GM21825 (cell line): ENCODE data around the gene ASB18.

Source experiments
- ATAC-seq: cut with Tn5 transposase; IDR thresholded peaks from one replicate; pipeline ENCODE4 v1.9.1; 2021; ENCODE audit warnings: mild to moderate bottlenecking, moderate library complexity; ENCODE audit not compliant: unreplicated experiment

Gene ASB18

GRCh38 chr2:236209535-236209934 is 54.7 kb downstream of the ASB18 start:
- ATAC-seq = no peak

DNA sequence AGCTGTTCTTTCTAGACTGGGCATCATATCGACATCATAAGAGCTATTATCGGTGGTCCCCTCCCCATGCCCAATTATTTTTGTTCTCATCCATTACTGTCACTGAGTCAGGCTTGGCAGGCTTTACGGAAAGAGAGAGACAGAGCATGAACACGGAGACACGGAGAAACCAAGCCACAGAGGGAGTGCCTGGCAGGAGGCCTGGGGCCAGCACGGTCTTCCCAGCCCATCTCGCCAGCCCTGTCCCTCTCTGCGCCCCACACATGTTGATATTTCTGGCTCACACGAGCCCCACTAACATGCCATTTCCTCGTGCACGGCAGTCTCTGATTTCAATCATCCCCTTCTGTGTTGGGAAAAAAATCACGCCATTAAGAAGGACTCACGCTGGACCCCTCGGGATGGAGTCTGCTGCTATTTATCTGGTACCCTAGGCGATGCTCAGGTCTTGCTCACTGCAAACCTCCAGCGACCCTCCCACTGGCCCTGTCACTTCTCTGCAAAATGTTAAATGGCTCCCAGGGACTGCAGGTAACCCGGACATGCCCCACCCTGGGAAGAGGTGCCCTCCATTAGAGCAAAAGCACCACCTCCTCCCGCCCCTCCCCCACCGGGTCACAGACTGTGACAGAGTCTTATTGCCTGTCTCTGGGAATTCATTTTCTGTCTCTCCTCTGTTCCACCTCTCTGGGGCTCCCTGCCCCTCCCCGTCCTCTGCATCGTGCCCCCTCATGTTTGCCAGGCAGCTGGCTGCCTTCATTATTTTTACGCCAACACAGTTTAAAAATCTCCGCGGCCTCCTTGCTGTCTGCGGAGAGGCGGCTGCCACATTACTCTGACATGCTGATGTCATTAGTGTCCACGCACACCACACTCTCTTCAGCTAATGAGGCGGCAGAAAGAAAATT is 55.9 kb downstream of the ASB18 start:
- ATAC-seq = no peak

- ATAC-seq = no peak
Observed at GRCh38 chr2:236207472-236207871, 56.7 kb downstream of the ASB18 start.

GRCh38 chr2:236205867-236206645 is 58.1 kb downstream of the ASB18 start:
- no peak for ATAC-seq

DNA sequence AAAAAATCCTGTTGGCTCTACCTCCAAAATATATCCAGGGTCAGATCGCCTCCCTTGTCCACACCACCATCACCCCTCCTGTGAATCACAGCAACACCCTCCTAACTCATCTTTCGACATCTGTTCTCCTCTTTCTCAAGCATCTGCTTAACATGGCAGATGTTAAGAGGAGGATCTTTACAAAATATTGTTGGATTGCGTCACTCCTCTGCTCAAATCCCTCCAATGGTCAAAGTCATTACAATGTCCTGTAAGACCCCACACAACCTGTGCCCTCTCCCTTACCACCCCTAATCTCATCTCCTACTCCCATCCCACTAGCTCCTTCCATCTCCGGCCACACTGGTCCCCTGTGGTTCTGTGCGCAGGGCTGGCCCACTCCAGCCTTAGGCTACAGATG is 59.3 kb downstream of the ASB18 start:
- ATAC-seq = no peak

DNA sequence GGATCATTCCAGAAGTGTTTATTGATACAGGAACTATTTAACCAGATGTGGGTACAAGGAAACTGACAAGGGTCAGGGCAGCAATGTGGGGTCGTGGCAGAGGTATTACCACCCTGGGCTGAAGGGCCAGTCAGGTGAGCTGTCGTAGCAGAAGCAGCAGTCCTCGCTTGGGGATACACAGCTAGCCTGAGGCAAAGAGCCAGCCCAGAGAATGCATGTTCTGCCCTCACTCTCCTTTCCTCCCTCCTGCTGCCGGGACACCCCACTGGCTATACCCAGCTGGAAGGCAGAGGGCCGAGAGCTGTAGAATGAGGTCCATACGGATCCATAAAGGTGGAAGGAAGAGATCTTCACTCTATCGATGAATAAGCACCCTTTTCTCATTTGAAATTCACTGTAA is 63.8 kb downstream of the ASB18 start:
- ATAC-seq = no peak

DNA sequence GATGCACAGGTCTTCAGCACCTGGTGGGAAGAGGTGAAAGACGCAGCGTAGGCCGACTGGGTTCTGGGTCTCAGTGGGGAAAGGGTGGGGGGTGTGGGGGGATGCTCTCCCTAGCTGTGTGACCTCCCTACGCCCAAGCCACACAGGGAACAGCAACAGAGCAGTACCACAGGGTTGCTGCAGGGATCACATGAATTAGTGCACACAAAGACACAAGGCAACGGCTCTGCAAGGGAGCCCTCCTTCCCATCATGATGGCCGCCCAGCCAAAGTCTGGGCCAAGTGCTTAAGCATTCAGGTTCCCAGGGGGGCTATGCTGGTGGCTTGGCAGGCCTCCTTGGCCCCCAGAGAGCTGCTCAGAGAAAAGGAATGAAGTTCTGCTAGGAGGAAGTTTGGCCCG is 67.8 kb downstream of the ASB18 start:
- no peak for ATAC-seq

- ATAC-seq = no peak
Observed at GRCh38 chr2:236195726-236196125, 68.5 kb downstream of the ASB18 start.

DNA sequence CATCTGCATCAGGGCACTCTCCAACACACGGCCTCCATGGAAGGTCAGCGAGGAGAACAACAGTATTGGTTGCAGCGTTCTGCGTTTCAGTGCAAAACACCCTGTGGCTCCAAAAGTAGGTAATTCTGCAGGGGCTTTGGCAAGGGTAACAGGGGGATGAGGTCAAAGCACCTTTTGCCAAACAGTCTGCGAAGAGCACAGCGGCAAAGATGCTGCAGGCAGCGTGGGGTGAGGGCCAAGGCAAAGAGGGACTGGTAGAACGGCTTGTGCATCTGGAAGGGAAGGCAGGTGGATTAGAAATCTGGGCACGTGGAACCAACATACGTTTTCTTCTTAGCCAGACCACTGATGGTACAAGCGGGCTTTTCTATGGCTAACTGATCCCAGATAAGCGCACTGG is 69.4 kb downstream of the ASB18 start:
- ATAC-seq = no peak

- ATAC-seq = no peak
Observed at GRCh38 chr2:236193026-236193425, 71.2 kb downstream of the ASB18 start.

GRCh38 chr2:236190674-236191073 is 73.5 kb downstream of the ASB18 start:
- ATAC-seq = no peak

DNA sequence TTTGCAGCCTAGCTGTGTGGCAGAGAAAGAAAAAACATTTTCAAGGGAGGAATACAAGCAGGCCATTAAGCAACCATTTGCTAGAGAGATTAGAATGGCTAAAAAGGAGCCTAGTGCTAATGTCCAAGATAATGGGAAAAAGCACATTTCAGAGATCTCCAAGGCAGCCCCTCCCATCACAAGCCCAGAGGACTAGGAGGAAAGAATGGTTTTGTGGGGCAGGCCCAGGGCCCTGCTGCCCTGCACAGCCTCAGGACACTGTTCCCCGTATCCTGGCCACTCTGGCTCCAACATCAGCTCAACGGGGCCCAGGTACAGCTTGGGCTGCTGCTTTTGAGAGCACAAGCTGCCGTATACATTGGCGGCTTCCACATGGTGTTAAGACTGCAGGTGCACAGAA is 79.5 kb downstream of the ASB18 start:
- no peak for ATAC-seq

DNA sequence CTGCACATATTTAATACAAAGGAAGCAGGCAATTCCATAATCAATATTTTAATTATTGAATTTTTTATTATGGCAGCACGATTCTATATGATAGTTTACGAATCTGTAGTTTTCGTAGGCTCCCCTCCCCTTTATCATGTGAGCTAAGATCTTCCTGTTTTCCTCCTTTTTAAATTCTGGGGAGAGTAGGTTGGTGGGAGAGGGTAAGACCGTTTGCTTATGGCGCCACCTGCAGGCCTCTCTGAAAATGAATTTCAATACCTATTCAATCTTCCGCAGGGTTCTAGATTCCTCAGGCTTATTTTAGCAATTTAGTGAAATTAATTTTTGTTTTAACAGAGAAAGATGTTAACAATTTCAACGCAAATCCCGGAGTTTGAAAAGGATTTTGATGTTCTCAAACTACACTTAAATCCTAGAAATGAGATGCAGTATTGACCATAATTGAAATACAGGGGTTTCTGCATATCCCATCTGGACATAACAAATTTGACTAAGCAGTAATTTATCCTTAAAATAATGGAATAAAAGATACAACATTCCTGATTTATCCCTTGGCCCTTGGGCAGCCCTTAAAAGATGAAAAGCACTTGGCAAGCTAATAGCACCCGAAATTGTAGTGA is 83.3 kb downstream of the ASB18 start:
- no peak for ATAC-seq

DNA sequence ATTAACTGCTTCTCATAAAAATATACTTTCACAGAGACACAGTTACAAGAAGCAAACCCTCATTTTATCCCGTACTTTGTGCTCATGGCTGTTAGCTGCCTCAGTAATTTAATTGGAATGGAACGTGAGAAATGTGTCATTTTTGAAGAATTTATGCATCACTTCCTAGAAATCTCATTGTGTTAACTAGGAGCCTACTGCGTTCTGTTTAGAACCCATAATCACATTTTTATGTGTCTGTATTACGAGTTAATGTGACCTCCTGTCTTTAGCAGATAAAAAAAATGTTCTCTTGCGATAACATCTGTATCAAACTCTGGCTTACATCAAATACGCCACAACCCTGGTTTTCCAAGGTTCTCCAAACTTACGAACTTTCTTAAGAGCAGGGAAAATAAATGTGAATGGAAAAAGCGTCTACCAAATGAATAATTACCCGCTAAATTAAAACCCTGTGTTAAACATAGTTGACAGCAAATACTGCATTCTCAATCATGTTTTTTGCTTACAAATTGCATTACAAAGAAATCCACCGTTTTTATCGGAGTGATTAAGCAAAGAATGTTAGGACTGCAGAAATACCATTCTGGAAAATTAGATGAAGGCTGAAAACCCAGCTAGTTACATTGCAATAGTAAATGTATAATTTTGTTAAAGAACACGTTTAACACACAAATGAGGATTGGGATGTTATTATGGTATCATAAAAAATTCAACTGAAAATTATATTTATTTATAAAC is 84.0 kb downstream of the ASB18 start:
- no peak for ATAC-seq

DNA sequence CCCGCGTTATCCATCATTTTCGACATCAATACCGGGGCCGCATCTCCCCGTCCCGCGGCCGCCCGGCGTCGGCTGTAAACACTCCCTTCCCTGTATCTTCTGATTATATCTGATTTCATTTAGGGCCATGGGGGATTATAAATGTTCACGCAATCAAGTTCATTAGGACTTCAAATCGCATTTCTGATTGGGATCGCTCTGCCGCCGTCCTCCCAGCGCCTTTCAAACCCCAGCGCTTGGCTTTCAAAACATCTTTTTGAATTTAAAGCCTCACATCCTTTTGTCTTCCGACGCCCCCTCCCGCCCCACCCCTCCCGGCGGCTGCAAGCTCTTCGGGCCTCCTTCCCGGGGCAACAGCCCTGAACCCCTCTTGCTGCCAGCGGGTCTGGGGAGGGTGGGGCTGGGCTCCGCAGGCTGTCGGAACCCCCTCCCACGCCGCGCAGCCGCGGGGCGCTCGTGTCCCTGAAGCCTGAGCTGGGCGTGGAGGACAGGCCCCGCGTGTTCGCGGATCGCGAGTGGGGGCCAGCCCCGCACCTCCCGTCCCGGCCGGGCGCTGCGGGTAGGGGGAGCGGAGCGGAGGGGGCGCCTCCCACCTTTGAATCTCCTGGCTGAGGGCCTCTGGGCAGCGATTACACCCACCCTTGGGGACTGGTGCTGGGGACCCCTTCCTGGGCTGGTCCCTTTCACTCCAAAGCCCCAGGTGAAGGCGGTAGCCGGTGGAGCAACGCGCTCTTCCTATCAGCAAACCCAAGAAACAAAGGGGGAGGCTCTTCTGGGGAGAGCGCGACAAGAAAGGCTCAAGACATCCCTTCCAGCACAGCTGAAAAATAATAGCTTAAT is 84.8 kb downstream of the ASB18 start:
- no peak for ATAC-seq

DNA sequence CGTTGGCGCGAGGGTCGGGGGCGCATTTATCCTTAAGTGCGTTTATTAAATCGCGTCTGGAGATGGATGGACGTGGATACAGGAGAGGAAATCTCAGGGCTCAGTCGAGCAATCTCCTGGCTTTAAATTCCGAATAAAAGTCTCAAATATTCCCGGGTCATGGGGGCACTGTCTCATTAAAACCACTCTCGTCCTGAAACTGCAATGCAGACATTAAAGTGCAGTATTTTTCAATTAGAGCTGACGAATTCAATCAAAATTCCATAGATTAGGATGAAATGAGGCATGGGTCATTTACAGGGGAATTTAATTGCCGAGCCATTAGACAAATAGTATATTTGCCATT is 85.3 kb downstream of the ASB18 start:
- no peak for ATAC-seq

DNA sequence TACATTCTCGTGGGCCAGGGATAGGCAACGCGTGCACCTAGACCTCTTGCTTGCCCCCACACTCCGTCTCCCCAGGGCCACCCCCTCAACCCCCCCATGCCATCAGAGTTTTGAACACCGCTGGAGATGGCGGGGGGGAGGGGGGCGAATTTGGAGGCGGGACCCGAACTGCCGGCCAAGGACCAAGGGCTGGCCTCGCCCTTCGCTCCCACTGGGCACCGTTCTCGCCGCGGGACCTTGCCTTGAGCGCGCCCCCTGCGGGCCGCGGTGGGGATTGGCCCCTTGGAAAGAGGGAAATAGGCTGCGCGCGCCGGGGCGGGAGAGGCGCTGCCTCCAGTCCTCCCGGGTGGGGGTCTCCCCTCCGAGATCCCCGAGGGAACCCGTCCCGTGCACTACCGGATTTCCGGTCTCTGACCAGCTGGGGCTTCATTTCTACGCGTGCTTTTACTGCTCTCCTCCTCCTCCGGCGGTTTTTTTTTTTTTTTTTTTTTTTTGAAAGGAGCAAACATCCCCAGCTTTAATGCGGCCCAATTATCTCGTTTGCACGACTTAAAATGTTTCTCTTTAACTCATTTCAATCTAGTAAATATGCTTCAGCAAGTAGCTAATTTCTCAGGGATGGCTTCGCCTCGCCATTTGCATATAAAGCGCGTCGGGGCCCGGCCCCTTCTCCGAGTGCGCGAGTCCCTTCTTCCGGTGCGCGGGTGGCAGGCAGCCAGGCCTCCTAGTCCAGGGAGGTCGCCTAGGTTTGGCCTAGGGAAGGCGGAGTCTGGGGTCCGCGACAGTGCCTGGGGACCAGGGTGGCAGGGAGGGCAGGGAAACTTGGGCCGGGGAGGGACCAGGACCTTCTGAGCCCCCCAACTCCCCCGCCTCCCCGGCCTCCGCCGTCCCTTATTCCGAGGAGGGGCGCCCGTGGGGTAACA is 86.0 kb downstream of the ASB18 start:
- no peak for ATAC-seq

GRCh38 chr2:236177604-236177966 is 86.6 kb downstream of the ASB18 start:
- ATAC-seq = no peak

DNA sequence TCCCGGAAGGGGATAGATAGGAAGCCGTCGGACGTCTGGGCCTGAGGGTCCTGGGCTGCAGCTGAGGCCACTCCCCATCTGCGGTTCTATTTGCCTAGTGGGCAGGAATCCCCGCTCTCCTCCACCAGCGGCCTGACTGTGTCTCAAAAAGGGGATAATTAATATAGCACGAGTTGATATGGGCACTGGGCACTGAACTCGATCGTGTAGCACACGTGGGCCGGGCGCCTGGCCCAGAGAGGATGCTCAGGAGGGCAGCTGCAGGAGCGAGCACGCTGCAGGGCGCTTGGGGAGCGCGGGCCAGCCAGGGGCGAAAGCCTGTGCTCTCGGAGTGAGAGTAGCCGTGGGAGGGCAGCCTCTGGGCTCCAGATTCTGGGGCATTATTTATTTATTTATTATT is 87.3 kb downstream of the ASB18 start:
- ATAC-seq = no peak
